Calu3 (cell line): ENCODE data around the gene AKAP9. TPM values are rescaled to one million over a fixed set of nuclear protein-coding genes. Genes with fewer than 3 reads are reported as not detected.
"Not testable (repeated sequence)": the region's sequence is repeated elsewhere in the genome, so short reads cannot be mapped to it uniquely, and the experiment has no call there.

Experiments
- BruUV-seq: library from RNA; stranded (reverse); fragments of 400-500 nt; replicated peaks from 2 replicates; lab custom pipeline; 2021; lab: Mats Ljungman, UMichigan
- CTCF ChIA-PET: fragments of 300-600 bp; sonication (Branson Sonifier 250); formaldehyde crosslinking; loops from one replicate; lab custom pipeline; 2022; ENCODE audit warnings: antibody characterized with exemption; lab: Charles Lee
- DNase-seq: peaks from one replicate; pipeline ENCODE4 v3.0.0; 2022
- H3K27ac Mint-ChIP-seq: one replicate; pipeline ENCODE4 v1.8.0; 2022; ENCODE audit warnings: mixed read lengths; ENCODE audit not compliant: unreplicated experiment
- H3K27me3 Mint-ChIP-seq: one replicate; pipeline ENCODE4 v1.8.0; 2022; ENCODE audit warnings: mixed read lengths; ENCODE audit not compliant: unreplicated experiment
- H3K36me3 Mint-ChIP-seq: one replicate; pipeline ENCODE4 v1.8.0; 2022; ENCODE audit warnings: mild to moderate bottlenecking, moderate library complexity, mixed read lengths; ENCODE audit not compliant: insufficient read depth, unreplicated experiment
- H3K4me1 Mint-ChIP-seq: one replicate; pipeline ENCODE4 v1.8.0; 2022; ENCODE audit warnings: mild to moderate bottlenecking, low read depth, mixed read lengths; ENCODE audit not compliant: unreplicated experiment
- H3K4me3 Mint-ChIP-seq: one replicate; pipeline ENCODE4 v1.8.0; 2022; ENCODE audit warnings: mild to moderate bottlenecking, low read depth, moderate library complexity, mixed read lengths; ENCODE audit not compliant: unreplicated experiment
- H3K9me3 Mint-ChIP-seq: one replicate; pipeline ENCODE4 v1.8.0; 2022; ENCODE audit warnings: low read depth, mixed read lengths; ENCODE audit not compliant: unreplicated experiment
- intact Hi-C: fragments of 100-400 bp; cut with micrococcal nuclease; formaldehyde crosslinking; loops from one replicate; pipeline ENCODE4 v1.10.0; 2022; ENCODE audit not compliant: unreplicated experiment
- total RNA-seq: library from RNA; stranded (reverse); gene quantifications from 2 replicates; pipeline ENCODE4 v1.2.3, GENCODE V29; 2022
- TF ChIP-seq, protein P1 (sequence below): fragments of 200-600 bp; IDR thresholded peaks from one replicate; pipeline ENCODE4 v1.8.0; 2022; ENCODE audit warnings: antibody characterized with exemption; ENCODE audit not compliant: unreplicated experiment

AKAP9 gene
- total RNA-seq, 1 experiment from 2014 or later = 33.4 TPM

DNA sequence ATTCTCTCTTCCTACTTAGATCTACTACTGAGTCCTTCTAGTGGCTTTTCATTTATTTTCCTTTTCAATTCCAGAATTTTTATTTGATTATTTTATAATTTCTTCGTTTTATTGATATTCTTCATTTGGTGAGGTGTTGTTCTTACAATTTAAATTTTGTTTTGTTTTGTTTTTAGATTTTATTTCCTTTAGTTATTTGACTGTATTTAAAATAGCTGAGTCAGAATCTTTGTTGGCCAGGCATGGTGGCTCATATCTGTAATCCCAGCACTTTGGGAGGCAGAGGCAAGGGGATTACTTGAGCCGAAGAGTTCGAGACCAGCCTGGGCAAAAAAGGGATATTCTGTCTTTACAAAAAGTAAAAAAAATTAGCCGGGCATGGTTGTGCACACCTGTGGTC, 36.1 kb downstream of the AKAP9 start:
- Mint-ChIP-seq H3K36me3 (no peaks in the 10 kb centered on the region), H3K9me3 (no peaks in the 10 kb centered on the region), H3K27ac (no peak overlapping the region), H3K4me3 (no peak overlapping the region), H3K27me3 (no peaks in the 10 kb centered on the region), H3K4me1 (no peaks in the 10 kb centered on the region)
- intact Hi-C loops = no loop called here
- DNase-seq = no peak
- CTCF ChIA-PET = no interaction called here
- BruUV-seq = no TSS peak
- TF ChIP-seq, protein P1, sequence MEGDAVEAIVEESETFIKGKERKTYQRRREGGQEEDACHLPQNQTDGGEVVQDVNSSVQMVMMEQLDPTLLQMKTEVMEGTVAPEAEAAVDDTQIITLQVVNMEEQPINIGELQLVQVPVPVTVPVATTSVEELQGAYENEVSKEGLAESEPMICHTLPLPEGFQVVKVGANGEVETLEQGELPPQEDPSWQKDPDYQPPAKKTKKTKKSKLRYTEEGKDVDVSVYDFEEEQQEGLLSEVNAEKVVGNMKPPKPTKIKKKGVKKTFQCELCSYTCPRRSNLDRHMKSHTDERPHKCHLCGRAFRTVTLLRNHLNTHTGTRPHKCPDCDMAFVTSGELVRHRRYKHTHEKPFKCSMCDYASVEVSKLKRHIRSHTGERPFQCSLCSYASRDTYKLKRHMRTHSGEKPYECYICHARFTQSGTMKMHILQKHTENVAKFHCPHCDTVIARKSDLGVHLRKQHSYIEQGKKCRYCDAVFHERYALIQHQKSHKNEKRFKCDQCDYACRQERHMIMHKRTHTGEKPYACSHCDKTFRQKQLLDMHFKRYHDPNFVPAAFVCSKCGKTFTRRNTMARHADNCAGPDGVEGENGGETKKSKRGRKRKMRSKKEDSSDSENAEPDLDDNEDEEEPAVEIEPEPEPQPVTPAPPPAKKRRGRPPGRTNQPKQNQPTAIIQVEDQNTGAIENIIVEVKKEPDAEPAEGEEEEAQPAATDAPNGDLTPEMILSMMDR = no peak

DNA sequence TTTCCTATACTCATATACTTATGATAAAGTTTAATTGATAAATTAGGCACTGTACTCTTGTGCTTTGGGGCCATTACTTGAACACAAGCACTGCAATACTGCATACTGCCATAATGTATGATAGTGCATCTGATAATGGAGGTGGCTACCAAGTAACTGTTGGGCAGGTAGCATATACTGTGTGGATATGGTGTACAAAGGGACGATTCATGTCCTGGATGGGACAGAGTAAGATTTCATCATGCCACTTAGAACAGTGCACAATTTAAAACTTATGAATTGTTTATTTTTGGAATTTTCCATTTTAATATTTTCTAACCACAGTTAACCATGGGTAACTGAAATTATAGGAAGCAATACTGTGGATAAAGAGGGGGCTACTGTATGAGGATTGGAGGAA, 38.9 kb downstream of the AKAP9 start:
- BruUV-seq = no TSS peak
- H3K27ac Mint-ChIP-seq = no peak overlapping the region

DNA sequence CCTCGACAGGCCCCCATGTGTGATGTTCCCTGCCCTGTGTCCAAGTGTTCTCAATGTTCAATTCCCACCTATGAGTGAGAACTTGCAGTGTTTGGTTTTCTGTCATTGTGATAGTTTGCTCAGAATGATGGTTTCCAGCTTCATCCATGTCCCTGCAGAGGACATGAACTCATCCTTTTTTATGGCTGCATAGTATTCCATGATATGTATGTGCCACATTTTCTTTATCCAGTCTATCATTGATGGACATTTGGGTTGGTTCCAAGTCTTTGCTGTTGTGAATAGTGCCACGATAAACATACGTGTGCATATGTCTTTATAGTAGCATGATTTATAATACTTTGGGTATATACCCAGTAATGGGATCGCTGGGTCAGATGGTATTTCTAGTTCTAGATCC, 41.7 kb downstream of the AKAP9 start:
- CTCF ChIA-PET, H3K4me1 Mint-ChIP-seq, intact Hi-C loops, BruUV-seq, H3K9me3 Mint-ChIP-seq, DNase-seq, H3K36me3 Mint-ChIP-seq, H3K4me3 Mint-ChIP-seq, H3K27ac Mint-ChIP-seq, H3K27me3 Mint-ChIP-seq: not testable (repeated sequence)

More for the DNA sequence above, 38.9 kb downstream of the AKAP9 start:
- intact Hi-C loops = no loop called here
- H3K9me3 Mint-ChIP-seq = no peaks in the 10 kb centered on the region
- H3K4me1 Mint-ChIP-seq = no peaks in the 10 kb centered on the region
- CTCF ChIA-PET = no interaction called here
- no peak for DNase-seq
- no peaks in the 10 kb centered on the region for H3K27me3 Mint-ChIP-seq
- no peak overlapping the region for H3K4me3 Mint-ChIP-seq
- TF ChIP-seq, protein P1 = no peak
- H3K36me3 Mint-ChIP-seq = no peaks in the 10 kb centered on the region

DNA sequence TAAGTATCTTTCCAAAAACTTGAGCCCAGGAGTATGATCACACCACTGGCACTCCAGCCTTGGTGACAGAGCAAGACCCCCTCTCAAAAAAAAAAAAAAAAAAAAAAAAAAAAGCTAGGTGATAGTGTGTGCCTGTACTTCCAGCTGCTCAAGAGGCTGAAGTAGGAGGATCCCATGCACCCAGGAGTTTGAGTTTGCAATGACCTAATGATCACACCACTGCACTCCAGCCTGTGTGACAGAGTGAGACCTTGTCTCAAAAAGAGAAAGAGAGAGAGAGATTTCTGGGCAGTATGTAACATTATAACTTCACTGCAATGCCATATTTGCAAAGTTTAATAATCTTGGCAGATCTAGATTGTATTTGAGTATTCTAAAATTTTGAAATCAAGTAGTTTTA, 47.6 kb downstream of the AKAP9 start:
- DNase-seq = no peak
- Mint-ChIP-seq H3K27me3 (no peaks in the 10 kb centered on the region), H3K27ac (no peak overlapping the region), H3K36me3 (no peaks in the 10 kb centered on the region), H3K9me3 (no peaks in the 10 kb centered on the region), H3K4me1 (no peaks in the 10 kb centered on the region), H3K4me3 (no peak overlapping the region)
- BruUV-seq = no TSS peak
- intact Hi-C loops = no loop called here
- CTCF ChIA-PET = interaction anchor here (0.6 kb wide), 1 partner anchor 10 kb away, joined by 4 read pairs; no protein-coding TSS in a partner anchor
- TF ChIP-seq, protein P1 = no peak

DNA sequence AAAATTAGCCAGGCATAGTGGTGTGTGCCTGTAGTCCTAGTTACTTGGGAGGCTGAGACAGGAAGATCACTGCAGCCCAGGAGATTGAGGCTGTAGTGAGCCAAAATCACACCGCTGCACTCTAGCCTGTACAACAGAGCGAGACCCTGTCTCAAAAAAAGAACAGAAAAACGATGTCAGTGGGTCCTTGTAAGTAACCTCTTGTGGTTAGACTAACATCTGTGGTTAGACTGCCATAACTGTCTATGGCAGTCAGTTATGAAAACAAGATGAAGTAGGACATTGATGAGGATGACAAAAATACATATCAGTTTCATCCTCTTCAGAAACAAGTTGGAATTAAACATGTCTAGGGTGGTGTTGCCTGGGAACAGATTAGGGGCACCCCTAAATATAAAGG, 53.3 kb downstream of the AKAP9 start:
- CTCF ChIA-PET = no interaction called here
- BruUV-seq = no TSS peak
- Mint-ChIP-seq H3K36me3 (peaks cover 6% of the 10 kb centered on the region), H3K27me3 (no peaks in the 10 kb centered on the region), H3K4me1 (no peaks in the 10 kb centered on the region), H3K9me3 (no peaks in the 10 kb centered on the region), H3K4me3 (no peak overlapping the region), H3K27ac (no peak overlapping the region)
- intact Hi-C loops = no loop called here
- TF ChIP-seq, protein P1 = no peak
- no peak for DNase-seq
